CD4-positive, alpha-beta T cell treated with Interleukin-12 subunit alpha and Interleukin-12 subunit beta, for 1 hour (primary cell): ENCODE measurements around the gene KRIT1.
"Not testable (repeated sequence)": the region's sequence is repeated elsewhere in the genome, so short reads cannot be mapped to it uniquely, and the experiment has no call there.

Source experiments
- DNase-seq: peaks from one replicate; pipeline ENCODE4 v3.0.0-alpha.2; 2020

KRIT1 gene

DNA sequence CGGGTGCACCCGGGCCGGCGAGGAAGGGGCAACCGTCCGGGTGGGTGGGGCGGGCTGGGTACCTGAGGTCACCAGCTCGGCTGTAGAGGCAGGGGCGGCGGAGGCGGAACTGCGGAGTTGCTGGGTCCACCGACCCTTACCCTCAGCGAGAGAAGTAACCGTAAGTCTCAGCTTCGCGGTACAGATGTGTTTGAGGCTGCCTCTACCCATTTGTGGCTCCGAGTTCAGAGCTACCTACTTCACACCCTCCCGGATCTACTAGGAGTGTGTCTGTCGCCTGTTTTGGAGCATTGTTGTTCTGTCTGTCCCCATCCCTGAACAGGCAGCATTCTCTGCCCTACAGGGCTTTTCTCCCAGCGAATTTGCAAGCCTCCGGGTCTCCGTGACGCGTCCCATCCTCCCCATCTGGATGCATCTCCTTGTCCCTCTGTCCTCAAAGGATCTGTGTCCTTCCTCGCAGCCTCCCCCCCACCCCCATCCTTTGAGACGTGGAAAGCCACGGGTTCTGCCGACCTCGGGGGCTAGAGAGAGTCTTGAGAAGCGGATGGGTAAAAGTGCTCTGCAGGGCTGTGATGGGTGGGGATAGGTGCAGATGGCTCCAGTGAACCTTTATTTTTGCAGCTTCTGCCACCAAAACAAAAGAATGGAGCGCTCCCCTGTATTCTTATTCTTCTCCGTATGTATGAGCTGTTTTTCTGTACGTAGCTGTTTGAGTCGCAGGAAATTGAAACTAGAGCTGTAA, 817 bp upstream of the KRIT1 start:
- peak; percentile 39 for DNase-seq

DNA sequence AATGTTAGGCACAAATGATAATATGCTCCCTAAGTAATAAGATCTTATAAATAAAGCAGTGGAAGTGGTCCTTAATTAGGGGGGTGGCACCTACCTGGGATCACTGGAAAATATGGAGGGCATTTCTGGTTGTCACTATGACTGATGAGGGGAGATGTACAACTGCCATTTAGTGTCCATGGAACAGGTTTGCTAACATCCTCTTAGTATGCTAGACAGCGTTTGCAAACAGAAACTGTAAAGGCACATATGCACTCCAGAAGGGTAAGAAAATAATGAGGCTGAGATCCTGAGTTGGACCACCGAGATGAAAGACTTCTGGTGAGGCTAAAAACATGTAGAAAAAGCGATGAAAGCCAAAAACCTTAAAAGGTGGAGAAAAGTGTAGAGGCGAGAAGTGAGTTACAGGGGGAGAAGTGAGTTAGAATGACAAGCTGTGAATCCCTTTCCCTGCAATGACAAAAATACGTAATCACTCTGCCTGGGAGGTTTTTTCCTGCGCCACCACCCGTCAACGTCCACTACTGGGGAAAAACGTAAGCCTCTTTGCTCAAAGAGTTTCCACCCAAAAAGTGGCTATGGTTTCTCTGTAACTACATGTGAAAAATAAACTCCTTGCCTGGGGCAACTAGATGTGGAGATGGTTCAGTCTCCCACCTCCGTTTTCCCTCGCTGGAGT, 767 bp downstream of the KRIT1 start:
- no peak for DNase-seq

DNA sequence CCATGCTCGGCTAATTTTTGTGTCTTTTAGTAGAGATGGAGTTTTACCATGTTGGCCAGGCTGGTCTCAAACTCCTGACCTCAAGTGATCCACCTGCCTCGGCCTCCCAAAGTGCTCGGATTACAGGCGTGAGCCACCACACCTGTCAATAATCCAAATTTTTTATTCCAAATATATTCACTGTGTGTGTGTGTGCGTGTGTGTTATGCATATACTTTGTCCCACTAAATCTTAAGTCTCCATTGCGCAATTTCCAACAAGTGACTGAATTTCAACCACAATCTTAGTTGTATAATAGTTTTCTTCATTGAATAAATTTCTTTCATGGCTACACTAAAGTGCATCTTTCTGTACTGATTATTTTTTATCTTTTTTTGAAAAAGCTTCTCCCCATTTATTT, 2.7 kb downstream of the KRIT1 start:
- DNase-seq: no peak

DNA sequence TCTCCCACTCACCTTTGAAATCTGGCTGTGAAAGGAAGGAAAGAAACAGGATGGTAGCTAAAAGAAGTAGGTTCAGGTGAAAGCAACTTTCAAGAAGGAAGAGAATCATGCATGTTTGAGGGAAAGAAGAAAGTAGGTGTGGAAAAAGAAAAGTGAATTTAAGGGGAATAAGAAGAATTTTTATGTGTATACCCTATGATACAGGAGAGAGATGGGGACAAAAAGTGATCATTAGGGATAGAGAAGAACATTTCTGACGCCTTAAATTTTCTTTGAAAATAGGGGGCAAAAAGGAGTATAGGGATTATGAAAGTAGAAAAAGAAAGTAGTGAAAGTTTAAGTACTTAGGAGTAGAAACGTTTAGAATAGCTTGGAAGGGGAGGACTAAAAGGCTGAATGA, 15.2 kb downstream of the KRIT1 start:
- DNase-seq: no peak

DNA sequence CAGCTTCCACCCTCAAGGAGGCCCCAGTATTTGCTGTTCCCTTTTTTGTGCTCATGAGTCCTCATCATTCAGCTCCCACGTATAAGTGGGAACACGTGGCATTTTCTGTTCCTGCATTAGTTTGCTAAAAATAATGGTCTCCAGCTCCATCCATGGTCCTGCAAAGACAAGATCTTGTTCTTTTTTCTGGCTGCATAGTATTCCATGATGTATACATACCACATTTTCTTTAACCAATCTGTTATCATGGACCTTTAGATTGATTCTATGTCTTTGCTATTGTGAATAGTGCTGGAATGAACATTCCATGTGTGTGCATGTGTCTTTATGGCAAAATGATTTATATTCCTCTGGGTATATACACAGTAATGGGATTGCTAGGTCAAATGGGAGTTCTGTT, 17.0 kb downstream of the KRIT1 start:
- no peak for DNase-seq

DNA sequence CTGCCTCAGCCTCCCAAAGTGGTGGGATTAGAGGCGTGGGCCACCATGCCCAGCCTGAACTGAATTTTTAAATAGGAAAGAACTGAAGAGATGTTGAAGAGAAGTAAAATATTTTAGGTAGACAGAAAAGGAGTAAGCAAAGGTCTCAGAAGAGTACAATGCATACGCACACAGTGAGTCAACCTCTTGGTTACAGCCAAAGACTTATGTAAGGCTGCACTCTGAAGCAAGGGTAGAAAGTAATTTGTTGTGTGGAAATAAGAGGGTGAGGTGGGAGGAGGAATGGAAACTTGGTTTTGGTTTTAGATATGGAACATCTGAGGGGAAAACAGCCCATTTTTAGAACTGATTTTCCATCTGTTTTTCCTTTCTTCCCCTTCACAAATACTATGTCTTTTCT, 17.6 kb downstream of the KRIT1 start:
- no peak for DNase-seq

DNA sequence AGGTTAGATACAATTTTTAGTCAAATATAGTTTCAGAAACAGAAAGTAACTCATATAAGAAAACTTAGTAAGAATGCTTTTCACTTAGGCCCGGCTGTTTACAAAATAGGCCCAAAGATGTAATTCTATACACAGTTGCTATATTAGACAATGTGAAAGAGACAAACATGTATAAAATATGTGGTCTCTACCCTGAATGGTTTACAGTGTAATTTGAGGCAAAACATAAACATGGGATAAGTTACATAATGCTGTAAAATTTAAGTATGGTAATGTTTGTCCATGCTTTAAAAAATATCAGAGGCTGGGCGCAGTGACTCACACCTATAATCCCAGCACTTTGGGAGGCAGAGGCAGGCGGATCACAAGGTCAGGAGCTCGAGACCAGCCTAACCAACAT, 18.7 kb downstream of the KRIT1 start:
- DNase-seq: no peak

DNA sequence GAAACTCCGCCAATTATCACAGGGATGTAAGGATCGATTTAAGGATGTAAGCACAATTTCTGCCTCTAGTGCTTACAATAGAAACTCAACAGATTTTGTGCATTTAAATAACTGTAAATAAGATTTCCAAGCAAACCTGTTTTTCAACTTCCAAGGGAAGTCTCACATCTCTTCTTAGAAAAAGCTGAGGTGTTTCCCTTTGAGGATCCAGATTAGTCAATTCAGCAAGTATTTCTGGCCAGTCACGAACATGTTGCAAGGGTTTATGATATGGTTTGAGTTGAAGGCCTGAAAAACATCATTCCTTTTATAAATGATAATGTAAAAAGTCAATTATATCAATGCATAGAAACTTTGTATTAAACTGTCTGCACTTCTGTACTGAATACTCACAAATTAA, 23.9 kb downstream of the KRIT1 start:
- DNase-seq: no peak

DNA sequence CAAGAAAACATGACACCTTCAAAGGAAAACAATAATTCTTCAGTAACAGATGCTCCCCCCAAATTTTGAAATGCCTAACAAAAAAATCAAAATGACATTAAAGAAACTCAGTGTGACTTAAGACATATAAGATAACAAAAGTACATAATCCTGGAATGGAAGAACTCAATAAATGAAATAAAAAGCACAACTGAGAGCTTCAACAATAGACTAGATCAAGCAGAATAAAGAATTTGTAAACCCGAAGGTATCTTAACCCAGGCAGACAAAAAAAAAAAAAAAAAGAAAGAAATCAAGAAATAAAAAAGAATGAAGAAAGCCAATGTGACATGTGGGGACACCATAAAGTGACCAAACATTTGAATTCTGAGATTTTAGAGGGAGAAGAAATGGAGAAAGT, 39.0 kb downstream of the KRIT1 start:
- DNase-seq: no peak

DNA sequence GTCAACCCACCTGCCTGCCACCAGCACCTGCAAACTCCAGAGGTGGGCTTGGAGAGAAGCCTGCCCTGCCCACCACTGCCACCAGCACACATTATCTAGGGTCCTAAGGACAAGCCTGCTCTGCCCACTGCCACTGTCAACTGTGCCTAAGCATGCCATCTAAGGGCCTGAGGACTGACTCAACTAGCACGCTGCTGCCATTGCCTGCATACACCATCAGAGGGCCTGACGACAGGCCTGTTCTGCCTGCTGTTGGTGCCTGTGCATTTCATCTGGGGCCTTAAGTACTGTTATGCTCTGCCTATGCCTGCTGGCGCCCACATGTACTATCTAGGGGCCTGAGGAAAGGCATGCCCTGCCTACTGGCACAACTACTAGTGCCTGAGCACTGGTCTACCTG, 39.7 kb downstream of the KRIT1 start:
- DNase-seq: no peak

DNA sequence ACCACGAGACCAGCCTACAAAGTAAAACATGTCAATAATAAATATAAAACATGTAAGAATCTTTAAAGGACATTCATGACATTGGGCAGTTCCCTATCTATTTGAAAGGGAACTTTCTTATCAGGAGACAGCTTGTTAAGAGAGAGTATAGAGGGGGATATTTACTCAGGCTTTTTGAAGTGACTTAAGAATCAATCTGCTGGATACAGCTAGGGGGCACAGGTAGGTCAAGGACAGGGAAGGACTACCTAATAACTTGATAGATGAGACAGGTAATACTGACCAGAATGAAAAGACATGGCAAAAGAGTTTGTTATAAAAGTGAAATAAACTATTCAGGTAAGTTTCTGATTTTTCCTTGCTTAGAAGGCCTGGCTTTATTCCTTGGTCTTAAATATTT, 44.9 kb downstream of the KRIT1 start:
- no peak for DNase-seq

DNA sequence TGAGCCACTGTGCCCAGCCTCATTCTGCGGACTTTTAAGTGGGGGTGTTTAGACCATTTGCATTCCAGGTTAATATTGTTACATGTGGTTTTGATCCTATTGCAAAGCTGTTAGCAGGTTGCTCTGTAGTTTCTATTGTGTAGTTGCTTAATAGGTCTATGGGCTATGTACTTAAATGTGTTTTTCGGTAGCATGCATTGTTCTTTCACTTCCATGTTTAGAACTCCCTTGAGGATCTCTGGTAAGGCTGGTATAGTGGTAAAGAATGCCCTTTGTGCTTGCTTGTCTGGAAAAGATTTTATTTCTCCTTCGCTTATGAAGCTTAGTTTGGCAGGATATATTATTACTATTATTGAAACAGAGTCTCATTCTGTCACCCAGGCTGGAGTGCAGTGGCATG, 53.4 kb downstream of the KRIT1 start:
- DNase-seq: no peak

DNA sequence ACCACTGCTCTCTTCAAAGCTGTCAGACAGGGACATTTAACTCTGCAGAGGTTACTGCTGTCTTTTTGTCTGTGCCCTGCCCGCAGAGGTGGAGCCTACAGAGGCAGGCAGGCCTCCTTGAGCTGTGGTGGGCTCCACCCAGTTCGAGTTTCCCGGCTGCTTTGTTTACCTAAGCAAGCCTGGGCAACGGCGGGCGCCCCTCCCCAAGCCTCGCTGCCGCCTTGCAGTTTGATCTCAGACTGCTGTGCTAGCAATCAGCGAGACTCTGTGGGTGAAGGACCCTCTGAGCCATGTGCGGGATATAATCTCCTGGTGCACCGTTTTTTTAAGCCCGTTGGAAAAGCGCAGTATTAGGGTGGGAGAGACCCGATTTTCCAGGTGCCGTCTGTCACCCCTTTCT, 56.5 kb downstream of the KRIT1 start:
- not testable (repeated sequence) for DNase-seq

DNA sequence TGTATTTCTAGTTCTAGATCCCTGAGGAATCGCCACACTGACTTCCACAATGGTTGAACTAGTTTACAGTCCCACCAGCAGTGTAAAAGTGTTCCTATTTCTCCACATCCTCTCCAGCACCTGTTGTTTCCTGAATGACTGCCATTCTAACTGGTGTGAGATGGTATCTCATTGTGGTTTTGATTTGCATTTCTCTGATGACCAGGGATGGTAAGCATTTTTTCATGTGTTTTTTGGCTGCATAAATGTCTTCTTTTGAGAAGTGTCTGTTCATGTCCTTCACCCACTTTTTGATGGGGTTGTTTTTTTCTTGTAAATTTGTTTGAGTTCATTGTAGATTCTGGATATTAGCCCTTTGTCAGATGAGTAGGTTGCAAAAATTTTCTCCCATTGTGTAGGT, 61.4 kb downstream of the KRIT1 start:
- not testable (repeated sequence) for DNase-seq

DNA sequence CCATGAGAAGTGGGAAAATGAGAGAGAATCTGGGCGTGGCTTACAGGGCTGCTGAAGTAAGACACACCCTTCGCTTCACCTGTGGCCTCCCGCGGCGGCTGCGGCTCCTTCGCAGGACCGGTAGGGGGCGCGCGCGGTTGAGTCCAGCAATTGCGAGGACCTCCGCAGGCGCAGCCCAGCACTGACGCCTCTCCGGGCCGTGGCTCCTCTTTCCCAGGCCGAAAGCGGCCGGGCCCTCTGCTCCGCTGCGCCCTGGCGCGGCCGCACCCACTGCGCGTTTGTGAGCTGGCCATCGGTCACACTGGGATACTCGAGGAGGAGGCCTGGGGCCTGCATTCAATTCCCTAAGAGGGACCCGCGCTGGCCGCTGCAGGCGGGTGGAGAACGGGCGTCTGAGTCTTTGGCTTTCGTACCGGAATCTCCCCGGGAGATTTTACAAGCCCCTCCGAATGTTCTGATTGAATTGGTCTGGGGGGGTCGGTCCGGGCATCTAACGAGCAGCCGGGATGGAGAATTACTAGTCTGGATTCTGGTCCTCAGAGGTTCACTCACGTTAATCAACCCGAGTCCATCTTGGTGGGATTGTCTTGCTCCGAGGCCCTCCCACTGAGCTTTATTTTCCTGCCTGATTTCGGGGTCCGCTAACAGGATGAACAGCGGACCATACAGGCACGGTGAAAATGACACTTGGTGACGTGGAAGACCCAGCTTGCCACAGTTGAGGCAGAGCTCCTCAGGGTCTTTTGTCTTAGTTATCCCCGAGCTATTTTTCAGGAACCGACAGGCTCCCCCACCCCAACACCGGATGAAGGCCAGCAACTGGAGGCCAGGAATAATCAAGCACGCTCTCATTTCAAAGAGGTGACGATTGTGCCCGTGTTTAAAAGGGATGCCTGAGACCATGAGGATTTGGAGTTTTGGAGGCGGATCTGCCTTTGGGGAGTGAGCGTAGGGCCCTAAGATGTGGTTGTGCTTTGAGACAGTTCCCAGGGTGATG, 66.5 kb downstream of the KRIT1 start, which contains the start of gene LRRD1:
Gene LRRD1, minus strand, starts transcription at position 215 of the 997 bp plus-strand sequence. CDS start 13,940 bp downstream, outside the sequence.
- DNase-seq: peak; percentile 91

DNA sequence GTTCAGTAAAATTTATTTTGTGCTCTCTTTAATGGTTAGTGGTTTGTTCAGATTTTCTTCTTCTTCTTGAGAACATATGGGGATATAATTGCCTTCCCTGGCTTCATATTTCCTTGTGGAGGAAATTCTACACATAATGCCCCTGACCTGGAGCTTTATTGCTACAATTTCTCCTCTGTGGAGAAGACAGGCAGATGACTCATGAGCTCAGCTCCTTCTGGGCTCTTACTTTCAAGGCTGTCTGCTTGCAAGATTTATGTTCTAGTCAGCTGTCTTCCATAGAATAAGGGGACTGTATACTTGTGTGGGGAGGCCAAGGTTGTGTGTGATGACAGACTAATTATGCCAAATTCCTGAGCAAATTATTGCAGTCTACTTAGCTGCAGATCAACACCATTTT, 68.4 kb downstream of the KRIT1 start:
- no peak for DNase-seq

DNA sequence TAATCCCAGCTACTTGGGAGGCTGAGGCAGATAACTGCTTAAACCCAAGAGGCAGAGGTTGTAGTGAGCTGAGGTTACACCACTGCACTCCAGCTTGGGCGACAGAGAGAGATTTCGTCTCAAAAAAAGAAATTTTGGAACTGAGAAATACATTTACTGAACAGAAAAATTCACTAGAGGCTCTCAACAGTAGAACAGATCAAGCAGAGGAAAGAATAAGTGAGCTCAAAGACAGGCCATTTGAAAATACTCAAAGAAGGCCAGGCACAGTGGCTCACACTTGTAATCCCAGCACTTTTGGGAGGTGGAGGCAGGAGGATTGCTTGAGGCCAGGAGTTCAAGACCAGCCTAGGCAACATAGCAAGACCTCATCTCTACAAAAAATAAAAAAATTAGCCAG, 76.2 kb downstream of the KRIT1 start:
- not testable (repeated sequence) for DNase-seq

DNA sequence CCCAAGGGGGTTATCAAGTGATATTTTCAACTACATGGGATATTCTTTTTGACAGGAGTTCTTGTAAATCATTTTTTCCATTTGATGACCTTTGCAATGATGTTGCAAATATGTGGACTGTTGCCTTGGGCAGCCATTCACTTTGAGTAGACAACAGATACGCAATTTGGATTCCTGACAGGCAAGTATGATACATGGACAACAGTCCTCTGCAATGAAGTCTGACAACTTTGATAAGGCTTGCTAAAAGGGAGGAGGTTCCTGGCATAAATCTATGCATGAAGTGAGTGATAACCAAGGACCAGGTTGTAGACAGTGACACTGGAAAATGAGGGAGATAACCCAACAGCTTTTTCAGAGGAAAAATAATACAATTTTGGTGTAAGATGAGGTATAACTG, 84.4 kb downstream of the KRIT1 start:
- no peak for DNase-seq

DNA sequence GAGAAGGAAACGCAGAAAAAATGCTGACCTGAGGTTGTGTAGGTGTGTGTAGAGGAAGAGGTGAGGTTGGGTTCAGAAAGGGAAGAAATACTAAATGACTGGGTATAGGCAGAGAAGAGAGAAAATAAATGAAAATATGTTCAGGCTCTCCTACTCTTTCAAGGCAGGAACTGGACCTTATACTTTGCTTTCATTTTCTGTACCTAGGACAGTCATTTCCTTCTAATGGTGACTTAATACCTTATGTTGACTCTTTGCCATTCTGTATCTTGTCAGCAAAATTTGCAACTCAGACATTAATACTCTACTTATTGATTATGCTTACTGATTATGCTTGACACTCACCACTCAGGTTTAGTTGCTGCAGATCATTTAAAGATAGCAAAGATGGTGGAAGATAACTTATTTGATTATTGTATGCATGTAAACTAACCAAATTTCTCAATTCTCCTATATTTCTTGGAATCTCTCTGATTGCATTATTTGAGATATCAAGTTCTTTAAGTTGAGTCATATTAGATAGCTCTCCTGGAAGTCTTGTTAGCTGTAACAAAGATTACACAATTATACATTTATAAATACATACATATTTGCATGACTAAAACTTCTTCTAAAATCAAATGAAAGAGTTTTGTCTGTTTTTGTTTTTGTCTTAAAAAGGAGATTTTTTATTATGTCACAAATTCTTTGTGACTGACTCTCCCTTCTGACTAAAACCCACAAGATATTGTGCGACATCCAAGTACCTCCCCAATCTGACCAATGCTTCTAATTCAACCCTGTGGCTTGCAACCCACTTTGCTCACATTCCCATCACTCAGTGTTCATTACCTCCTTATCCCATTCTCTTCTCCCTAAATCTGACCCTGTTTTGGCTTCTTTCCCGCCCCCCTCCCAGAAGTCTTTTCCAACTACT, 86.8 kb downstream of the KRIT1 start:
- no peak for DNase-seq

DNA sequence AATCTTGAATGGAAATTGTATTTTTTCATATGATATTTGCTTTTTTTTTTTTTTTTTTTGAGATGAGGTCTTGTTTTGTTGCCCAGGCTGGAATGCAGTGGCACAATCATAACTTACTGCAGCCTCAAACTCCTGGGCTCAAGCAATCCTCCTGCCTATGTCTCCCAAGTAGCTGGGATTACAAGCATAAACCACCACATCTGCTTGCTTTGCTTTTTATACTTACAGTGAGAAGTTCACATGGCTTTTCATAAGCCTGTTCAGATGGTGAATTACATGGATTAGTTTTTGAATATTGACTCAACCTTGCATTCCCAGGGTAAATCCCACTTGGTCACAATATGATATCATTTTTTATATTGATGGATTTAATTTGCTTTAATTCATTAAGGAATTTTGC, 88.7 kb downstream of the KRIT1 start:
- DNase-seq: no peak

DNA sequence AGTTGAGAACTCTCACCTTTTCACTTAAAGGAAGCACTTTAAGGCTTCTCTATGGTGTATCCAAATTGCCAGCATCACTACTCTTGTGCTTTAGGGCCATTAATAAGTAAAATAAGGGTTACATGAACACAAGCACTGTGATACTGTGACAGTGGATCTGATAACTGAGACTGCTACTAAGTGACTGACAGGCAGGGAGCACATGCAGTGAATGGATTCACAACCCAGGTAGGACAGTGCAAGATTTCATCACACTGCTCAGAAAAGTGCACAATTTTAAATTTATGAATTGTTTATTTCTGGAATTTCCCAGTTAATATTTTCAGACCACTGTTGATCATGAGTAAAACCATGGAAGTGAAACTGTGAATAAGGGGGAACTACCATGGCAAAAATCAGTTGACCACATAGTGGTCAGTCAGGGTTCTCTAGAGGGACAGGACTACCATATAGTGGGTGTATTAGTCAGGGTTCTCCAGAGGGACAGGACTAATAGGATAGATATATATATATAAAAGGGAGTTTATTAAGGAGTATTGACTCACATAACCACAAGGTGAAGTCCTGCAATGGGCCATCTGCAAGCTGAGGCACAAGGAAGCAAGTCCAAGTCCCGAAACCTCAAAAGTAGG, 90.5 kb downstream of the KRIT1 start:
- no peak for DNase-seq
